Fibroblast of peridontal ligament (primary cell): ENCODE measurements around the gene DLG1.

Experiments used
- DNase-seq: peaks from one replicate; pipeline ENCODE4 v3.0.0-alpha.2; 2010; ENCODE audit errors: extremely low read depth

The DLG1 gene

DNA sequence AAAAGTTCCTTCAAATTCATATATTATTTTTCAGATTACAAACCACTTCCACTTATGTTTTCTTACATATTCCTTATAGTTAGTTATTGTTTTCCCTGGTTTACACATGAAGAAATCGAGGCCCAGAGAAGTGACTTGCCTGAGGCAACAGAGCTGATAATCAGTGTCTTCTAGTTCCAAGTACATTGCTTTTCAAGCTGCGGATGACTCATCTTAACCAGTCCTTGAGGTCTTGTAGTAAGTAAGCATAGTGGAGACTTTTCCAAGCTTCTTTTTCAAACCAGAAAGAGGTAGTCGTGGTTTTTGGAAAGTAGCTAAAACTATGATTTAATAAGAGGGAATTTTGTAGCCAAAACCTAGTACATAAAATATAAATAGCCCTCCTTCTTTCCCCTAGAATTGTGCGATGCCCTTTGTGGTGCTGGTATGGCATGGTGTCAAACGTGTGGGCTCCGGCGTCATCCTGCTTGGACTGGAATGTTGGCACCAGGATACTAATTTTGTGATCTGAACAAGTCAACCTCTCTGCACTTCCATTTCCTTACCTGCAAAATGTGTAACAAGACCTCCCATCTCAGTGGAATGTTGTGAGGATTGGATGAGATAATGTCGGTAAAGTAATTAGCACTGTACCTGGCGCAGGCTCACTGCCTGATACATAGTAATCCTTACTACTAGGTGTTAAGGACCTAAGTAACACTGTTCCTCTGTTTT lies 19.0 kb upstream of the DLG1 start:
- peak; percentile 96 for DNase-seq

DNA sequence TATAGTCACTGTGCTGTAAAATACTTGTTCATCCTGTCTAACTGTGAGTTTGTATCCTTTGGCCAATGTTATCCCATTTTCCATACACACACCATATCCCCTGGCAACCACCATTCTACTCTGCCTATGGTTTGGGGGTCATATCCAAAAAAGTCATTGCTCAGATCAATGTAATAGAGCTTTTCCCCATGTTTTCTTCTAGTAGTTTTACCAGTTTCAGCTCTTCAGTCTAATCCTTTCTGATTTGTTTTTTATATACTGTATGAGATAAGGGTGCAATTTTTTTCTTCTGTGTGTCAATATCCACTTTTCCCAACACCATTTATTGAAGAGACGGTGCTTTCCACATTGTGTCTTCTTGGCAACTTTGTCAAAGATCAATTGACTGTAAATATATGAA lies 14.0 kb upstream of the DLG1 start:
- DNase-seq, result no peak

DNA sequence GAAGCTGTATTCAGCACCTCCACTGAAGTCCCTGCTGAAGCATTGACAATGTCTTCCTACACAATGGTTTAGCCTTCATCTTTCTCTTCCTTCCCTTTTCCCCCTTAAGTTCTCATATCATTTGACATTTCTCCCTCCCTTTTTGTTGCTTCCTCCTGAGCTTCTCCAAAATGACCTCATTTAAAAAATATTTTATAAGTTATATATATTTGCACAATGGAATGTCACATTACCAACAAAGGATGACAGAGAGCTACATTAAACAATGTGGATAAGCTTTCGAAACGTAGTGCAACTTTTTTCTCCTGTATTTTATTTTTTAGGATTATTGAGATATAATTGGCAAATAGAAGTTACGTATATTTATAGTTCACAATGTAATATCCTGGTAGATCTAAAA lies 13.2 kb upstream of the DLG1 start:
- DNase-seq, result no peak

DNA sequence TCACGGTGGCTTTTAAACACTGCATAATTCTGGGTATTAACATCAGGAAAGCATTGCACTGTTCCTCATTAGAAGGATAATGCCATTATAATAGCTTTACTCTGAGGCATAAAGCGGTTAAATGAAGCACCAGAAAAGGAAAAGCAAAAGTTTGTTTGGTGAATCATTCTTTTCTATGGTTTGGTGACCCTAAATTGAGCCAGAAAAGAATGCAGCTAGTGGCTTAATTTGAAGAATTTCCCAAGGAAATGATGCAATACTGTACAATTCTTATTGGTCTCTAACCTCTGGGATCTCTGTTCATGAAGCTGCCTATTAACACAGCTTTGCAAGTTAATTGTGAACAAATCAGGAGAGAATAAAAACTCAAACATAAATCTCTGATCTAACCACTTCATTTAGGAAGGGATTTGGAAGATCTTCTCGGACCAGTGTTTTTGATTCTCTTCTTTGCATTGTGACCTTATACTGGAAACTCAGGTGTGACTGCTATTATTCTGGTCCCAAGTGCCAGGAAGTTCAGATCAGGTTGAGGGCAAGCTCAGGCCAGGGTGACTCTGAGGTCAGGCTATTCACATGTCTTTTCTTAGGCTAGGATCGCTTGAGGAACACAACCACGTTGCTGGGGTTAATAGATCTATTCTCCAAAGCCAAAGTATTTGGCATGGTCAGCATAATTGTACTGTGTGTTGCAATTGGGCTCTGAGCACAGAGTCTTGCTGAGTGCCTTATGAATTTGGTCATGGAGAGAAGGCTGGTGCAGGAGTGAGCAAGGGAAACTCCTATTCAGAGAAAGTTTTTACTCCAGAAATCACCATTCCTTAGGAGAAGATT lies 11.3 kb upstream of the DLG1 start:
- DNase-seq, result peak; percentile 96

DNA sequence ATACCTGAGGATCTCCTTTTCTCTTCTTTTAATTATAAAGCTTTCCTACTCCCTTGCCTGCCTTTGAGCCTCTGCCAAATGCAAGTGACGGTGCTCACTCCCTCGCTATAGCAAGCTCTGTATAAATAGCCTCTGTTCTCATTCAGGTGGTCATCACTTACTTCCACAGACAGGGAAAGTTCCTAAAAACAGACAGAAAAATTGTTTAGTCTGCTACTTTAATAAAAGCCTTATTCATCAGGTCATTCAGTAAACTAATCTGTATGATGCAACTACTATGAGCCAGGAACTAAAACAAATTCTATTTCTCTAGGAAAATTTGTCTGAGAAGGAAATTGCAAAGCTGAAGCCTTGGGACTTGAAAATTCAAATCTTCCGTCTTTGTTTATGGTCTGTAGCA lies 10.2 kb upstream of the DLG1 start:
- DNase-seq, result peak; percentile 73

DNA sequence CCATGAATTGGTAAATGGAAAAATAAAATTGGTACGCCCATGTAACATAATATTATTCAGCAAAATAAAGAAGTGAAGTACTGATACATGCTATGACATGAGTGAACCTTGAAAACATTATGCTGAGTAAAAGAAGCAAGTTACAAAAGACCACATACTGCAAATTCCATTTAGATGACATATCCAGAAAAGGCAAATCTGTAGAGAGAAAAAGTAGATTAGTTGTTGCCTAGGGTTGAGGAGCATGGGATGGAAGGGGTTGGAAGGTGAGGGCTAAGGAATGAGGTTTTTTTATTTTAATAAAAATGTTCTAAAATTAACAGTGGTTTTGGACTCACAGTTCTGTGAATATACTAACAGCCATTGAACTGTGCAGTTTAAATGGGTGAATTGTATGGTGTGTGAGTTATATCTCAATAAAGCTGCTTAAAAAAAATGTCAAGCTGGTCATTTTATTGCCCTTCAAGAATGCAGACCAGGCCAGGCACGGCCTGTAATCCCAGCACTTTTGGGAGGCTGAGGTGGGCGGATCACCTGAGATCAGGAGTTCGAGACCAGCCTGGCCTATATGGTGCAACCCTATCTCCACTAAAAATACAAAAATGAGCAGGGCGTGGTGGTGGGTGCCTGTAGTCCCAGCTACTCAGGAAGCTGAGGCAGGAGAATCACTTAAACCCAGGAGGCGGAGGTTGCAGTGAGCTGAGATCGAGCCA lies 8.1 kb upstream of the DLG1 start:
- peak; percentile 85 for DNase-seq

DNA sequence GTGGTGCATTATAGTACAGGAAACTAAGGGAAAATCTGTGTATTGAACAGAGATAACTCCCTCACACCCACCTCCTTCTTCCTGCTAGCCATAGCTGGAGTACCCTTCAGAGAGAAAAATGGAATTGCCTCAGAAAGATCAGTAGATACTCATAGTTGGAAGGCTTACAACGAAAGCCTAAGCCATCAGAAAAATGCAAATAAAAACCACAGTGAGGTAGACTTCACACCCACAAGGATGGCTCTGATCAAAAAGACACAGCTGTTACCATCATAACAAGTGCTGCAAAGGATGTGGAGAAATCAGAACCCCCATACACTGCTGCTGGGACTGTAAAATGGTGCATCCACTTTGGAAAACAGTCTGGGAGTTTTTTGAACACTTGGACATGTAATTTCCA lies 7.4 kb upstream of the DLG1 start:
- DNase-seq, result peak; percentile 67

DNA sequence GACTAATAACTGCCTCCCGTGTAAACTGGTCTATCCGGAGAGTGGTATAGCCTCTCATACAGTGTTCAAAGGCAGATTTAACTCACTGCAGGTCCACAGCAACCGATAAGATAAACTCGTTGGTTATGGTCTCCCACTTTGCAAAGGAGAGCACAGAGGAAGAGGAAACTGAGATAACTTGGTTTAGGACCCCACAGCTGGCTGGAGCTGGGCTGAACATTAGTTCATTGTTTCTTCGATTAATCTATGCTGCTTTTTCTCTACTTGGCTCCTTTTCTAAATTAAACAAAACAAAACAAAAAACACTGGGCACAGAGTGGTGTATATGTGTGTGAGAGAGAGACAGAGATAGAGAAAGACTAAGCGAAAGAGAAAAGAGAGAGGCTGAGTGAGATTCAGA lies 5.0 kb upstream of the DLG1 start:
- no peak for DNase-seq

DNA sequence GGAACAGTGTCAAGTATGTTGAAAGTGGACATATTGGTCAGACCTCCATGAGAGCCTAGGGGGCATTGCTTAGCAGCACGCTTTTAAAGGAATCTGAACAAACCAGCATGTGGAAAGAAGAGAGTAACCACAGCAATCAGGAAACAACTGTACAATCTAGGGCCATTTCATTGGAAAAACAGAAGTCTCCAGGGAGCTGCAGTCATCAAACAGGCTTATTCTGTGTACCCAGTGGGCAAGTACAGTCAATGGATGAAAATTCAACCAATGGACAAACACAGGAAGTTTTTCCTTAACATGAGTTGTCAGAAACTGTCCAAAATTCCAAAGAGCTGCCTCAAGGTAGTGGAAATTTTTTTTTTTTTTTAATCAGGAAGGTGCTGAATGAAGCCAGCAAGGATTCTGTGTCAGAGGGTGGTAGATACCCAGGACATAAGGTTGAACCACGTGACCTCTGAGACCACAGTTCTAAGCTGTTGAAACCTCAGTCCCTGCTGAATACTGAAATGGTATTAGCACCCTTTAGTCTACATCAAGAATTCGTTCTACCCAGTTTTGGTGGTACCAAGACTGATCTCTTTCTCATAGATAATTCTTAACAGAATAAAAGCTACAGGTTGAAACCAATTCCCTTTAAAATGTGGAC lies 4.4 kb upstream of the DLG1 start:
- peak; percentile 90 for DNase-seq

DNA sequence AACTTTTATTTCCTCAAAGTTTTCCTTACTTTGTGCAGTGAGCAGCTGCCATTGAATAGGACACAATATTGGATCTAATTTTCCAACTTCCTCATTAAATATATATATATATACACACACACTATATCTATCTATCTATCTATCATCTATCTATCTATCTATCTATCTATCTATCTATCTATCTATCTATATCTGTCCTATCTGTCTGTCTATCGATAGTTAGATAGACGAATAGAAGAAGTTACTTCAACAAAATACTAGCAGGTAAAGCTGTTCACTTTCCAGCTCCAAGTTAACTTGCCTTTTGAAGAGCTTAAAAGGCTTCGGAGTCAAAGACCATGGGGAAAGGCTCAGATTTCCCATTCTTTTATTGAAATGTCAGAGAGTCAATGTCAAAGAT lies 3.6 kb upstream of the DLG1 start:
- DNase-seq, result no peak

DNA sequence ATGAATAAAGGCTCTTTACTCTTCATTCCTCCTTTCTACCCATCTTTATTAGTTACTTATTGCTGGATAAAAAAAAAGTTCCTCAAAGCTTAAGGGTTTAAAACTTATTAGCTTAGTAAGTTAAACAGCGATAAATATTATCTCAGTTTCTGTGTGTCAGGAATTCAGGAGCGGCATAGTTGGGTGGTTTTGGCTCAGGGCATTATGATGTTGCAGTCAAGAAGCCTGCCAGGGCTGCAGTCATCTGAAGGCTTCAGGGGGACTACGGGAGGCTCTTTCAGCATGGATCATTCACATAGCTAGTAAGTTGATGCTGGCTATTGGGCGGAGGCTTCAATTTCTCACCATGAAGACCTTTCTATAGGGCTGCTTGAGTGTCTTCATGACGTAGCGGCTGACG lies 1.9 kb upstream of the DLG1 start:
- DNase-seq, result no peak

DNA sequence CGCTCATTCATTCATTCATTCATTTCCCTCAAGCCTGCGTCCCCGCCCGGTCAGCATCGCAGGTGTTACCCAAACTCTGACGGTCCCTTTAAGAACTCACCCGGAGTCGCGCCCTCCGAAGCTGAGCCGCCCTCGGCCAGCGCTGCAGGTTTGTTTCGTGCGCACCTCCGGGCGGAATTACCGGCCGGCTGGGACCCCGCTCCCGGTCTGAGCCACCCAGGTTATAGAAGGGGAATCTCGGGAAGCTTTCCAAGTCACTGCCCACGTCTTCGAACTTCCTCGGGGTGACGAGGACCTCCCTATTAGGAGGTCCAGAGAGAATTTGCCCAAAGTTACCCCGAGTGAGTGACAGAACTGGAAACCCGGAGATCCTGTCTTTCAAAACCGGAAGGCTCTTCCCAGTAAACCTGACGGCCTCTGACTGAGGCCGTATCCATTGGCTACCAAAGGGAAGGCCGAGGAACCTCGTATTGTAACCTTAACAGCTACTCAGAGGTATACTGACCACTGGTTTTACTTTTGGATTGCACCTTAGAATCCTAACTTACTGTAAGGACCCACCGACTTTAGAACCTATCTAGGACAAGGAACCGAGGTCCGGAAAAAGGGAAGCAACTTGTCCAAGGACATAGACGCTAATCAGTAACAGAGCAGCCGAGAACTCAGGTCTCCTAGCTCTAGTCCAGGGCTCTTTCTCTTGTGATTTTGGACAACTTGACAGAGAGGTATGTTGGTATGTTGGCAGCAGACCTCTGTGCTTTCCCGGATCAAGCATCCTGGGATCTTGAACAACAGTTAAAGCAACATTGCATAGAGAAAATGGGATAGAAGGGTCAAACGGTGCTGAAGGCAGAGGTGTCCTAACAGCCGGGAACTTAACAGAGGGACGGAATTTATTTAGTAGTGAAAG lies 788 bp upstream of the DLG1 start:
- no peak for DNase-seq

DNA sequence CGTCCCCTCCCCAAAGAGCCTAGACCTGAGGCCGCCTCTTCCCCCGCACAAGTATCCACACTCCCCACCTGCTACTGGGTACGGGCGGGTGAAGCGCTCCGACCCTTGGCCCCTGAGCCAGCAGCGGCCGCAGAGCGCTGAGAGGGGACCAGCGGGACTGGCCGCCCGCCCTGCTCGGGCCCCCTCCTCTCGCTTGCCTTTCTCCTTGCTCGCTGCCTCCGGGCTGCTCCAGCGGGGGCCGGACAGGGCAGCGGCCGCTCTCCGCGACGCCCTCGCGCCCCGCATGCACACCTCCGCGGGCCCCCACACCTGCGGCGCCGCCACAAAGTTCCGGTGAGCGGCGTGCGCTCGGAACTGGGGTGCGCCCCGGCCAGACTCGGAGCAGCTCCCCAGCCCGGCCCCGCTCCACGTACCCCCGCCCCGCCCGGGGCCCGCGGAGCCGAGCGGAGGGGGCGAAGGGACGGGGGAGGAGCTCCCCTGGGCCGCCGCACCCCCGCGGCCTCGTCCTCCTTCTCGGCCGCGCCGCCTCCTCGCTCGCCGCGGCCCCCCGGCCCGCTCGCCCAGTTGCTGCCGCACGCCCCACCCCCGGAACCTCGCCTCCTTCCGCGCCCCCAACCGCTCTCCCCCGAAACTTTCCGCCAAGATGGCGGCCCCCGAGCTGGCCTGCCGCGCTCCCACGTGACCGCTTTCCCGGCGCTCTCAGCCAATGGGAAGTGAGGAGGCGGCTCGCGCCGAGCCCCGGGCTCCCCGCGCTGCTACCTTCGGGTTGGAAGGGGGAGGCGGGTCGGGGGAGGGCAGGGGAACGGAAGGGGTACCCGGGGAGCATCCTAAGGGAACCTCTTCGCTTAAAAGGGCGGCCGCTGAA lies 704 bp downstream of the DLG1 start:
- DNase-seq, result peak; percentile 80

DNA sequence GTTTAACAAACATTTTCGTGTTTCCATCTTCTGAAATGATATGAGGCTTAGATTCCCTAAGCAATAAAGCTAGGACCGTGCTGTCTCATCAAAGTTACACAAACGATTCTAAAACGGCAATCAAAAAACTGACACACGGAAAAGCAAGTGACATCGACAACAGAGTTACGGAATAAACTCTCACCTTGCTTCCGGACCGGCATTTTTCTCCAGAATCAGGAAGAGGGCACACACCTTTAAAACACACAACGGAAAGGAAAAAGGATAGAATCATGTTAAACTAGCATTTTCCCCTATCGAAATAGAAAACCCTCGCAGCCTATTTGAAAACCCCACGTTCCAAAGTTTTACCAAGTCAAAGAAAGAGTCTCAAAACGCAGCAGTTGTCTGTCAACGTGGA lies 1.4 kb downstream of the DLG1 start:
- DNase-seq, result peak; percentile 27

DNA sequence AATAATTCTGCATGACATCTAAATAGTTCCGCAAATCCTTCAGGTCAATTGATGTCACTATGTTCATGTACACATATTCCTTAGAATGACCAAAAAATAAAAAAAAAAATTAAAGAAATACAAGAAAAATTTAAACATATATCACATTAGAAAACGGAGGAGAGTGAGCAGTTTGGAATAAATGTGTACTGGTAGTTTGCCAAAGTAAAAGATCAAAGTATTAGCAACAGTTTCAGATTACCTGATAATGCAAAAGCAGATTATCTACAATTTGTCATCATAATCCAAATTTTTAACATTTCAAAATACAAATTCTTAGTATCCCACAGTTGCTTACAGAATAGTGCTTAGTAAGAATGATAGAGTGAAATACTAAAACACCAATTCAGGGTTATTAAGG lies 1.9 kb downstream of the DLG1 start:
- peak; percentile 34 for DNase-seq

DNA sequence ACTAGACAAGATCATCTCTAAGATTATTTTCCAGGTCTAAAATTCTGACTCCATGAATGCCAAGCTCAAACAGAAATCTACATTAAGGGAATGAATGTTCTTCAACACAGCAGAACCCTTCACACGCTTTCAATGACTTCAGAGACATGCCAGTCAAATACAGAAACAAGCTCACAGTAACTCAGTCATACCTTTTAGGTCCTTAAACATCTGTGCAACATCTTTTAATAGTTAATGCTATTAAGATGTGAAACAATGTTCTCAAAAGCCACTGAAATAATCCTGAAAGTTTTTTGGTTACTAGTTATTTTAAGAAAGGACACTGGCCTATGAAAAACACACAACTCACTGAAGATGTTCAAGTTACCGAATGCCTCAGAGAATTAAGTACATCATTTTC lies 2.5 kb downstream of the DLG1 start:
- DNase-seq, result no peak

DNA sequence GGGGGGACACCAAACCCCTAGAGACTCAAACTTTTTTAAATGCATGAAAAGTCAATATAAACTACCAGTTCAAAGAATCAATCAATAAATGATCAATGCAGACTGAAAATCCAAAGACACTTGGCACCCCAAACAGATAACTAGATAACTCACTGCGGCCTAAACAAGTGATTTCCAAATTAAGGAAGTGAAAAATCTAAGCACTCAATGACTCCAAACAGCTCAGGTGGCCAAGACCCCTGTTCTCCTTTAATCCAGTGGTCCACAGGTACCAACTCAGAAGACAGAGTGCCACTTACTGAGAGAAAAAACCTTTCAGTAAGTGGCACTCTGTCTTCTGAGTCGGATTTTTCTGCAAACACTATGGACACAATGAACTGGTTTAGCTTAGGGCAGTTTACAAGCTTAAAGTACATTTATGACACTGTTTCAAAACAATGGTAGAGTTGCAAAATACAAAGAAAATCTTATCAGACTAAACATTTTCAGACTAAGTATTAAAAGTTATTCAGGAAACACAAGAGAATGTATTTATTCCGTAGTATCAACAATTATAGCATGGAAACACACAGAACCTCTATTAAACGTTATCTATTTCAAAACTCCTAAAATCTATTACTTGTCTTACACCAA lies 4.7 kb downstream of the DLG1 start:
- no peak for DNase-seq

DNA sequence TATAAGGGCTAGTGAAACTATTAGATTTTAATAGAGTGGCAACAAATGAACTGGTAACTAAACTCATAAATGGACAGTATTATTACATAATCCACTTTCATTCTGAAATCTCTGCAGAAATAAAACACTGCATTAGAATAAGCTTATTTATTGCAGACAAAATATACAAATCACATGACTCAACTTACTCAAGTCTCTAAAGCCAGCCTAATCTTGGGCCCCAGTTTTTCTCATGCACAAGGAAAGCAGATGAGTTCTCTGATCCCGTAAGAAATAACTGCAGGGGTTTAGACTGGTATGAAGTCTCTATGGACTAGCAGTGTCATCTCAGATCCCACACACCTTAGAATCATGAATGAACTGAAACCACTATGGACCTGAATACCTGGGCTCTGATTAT lies 5.8 kb downstream of the DLG1 start:
- no peak for DNase-seq

DNA sequence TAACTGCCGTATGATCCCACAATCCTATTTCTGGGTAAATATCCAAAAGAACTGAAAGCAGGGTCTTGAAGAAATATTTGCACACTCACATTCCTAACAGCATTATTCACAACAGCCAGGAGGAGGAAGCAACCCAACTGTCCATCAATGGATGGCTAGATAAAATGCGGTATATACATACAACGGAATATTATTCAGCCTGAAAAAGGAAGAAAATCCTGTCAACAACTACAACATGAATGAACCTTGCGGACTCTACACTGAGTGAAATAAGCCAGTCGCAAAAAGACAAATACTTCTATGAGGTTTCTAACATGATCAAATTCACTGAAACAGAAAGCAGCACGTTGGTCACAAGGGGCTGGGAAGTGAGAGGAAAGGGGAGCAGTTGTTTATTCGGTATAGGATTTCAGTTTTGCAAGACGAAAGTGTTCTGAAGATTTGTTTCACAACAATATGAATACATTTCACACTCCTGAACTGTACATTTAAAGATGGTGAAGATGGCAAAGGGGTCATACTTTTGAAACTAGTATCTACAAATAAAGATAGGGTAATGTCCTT lies 6.2 kb downstream of the DLG1 start:
- no peak for DNase-seq
